ENCODE data around the gene CEP63. TPM values are rescaled to one million over a fixed set of nuclear protein-coding genes. Genes with fewer than 3 reads are reported as not detected.

Gene CEP63
- total RNA-seq, 2 donors from 2014 or later: 19.2 to 30.0 TPM

DNA sequence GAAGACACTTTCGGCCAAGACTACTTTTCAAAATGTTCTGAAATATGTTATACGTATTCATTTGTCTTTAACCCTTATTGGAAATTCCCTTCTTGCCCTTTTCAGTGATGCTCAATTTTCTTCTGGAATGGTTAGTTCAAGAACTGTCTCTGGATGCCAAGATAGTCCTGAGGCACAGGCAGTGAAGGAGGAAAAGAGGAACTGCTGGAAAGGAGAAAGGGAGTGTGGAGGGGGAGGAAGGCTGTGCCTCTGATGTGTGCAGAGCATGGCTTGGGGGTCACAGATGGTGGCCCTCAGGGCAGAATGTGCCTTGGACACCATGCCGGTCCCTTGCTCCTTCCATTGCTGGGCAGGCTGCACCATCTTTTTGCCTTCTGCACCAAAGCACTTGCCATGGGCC is 73.7 kb downstream of the CEP63 start:
- no peaks in the 10 kb centered on the region for H3K27me3 ChIP-seq
- H3K36me3 ChIP-seq (replicated peaks in 1 of 2; ENCODE audit: insufficient read depth in 1 of 2, low read depth in 2 of 2): no peaks in the 10 kb centered on the region
- TF ChIP-seq, protein P1, sequence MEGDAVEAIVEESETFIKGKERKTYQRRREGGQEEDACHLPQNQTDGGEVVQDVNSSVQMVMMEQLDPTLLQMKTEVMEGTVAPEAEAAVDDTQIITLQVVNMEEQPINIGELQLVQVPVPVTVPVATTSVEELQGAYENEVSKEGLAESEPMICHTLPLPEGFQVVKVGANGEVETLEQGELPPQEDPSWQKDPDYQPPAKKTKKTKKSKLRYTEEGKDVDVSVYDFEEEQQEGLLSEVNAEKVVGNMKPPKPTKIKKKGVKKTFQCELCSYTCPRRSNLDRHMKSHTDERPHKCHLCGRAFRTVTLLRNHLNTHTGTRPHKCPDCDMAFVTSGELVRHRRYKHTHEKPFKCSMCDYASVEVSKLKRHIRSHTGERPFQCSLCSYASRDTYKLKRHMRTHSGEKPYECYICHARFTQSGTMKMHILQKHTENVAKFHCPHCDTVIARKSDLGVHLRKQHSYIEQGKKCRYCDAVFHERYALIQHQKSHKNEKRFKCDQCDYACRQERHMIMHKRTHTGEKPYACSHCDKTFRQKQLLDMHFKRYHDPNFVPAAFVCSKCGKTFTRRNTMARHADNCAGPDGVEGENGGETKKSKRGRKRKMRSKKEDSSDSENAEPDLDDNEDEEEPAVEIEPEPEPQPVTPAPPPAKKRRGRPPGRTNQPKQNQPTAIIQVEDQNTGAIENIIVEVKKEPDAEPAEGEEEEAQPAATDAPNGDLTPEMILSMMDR (IDR thresholded peaks at IDR 0.05): no peak
- no peak for TF ChIP-seq POLR2A (IDR thresholded peaks at IDR 0.05)
- H3K4me3 ChIP-seq: no peak overlapping the region
- ATAC-seq: no peak
- no peaks in the 10 kb centered on the region for H3K9me3 ChIP-seq
- DNase-seq: no peak
- no peak overlapping the region for H3K27ac ChIP-seq
- WGBS, 2 donors: 91 to 96% methylated on average over 3 of the region's 3 CpGs
- intact Hi-C loops (cut with DNase I): no loop called here
- no peaks in the 10 kb centered on the region for H3K4me1 ChIP-seq

DNA sequence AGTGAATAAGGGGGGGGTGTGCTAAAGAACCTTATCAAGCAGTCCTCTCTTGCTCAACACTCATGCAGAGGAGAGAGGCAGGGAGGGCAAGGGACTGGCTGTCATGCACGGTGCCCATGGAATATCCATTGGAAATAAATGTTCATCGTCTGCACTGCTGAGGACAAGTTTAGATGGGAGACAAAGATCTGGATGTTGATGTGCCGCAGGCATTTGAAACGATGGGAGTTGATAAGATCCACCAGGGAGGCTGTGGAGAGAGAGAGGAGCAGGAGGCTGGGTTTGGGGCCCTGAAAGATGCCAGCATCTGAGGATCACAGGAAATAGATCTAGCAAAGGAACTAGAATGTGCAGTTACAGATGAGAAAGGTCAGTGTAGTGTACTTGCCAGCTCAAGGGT is 76.2 kb downstream of the CEP63 start:
- WGBS, 2 donors: 94% methylated on average over 4 of the region's 4 CpGs
- TF ChIP-seq, protein P1 (IDR thresholded peaks at IDR 0.05): no peak
- no peak for TF ChIP-seq POLR2A (IDR thresholded peaks at IDR 0.05)
- no peak for DNase-seq
- no peak for ATAC-seq
- intact Hi-C loops (cut with DNase I): no loop called here
- Histone ChIP-seq H3K27ac (no peak overlapping the region), H3K27me3 (no peaks in the 10 kb centered on the region), H3K36me3 (replicated peaks in 1 of 2; ENCODE audit: insufficient read depth in 1 of 2, low read depth in 2 of 2) (no peaks in the 10 kb centered on the region), H3K4me1 (no peaks in the 10 kb centered on the region), H3K4me3 (no peak overlapping the region), H3K9me3 (no peaks in the 10 kb centered on the region)

DNA sequence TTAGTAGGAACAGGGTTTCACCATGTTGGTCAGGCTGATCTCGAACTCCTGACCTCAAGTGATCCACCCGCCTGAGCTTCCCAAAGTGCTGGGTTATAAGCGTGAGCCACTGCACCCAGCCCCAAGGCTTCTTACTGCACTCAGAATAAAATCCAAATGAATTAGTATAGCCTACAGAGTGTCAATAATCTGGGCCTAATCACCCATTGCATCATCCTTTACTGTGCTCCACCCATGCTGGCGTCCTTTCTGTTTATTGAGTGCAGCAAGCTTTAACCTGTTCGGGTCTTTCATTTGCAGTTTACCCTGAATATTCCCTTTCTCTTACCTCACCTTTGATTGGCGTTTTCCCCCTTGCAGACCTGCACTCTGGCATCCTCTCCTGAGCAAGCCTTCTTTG is 77.7 kb downstream of the CEP63 start:
- no peak for TF ChIP-seq POLR2A (IDR thresholded peaks at IDR 0.05)
- TF ChIP-seq, protein P1 (IDR thresholded peaks at IDR 0.05): no peak
- H3K27me3 ChIP-seq: no peaks in the 10 kb centered on the region
- intact Hi-C loops (cut with DNase I): no loop called here
- H3K4me3 ChIP-seq: no peak overlapping the region
- DNase-seq: no peak
- no peaks in the 10 kb centered on the region for H3K36me3 ChIP-seq (replicated peaks in 1 of 2; ENCODE audit: insufficient read depth in 1 of 2, low read depth in 2 of 2)
- H3K4me1 ChIP-seq: no peaks in the 10 kb centered on the region
- no peaks in the 10 kb centered on the region for H3K9me3 ChIP-seq
- whole genome bisulfite sequencing, 2 donors: 93 to 95% methylated on average over 6 of the region's 6 CpGs
- H3K27ac ChIP-seq: no peak overlapping the region
- ATAC-seq: no peak

DNA sequence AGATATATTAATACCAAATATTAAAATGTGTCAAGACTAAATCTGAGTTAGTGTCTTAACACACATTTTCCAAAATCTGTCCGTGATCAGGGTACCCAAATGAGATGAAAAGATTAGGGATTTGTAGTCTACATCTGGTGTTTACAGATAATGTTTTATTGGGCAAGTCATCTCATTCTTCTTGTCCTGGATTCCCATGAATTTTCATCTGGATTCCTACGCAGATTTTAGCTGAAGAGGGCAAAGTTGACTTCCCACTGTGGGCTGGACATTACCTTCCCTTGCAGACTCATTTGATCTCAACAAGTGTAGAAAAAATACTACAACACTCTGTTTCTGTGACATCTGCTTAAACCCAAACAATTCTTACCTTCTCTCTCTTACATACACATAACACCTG is 79.1 kb downstream of the CEP63 start:
- DNase-seq: no peak

DNA sequence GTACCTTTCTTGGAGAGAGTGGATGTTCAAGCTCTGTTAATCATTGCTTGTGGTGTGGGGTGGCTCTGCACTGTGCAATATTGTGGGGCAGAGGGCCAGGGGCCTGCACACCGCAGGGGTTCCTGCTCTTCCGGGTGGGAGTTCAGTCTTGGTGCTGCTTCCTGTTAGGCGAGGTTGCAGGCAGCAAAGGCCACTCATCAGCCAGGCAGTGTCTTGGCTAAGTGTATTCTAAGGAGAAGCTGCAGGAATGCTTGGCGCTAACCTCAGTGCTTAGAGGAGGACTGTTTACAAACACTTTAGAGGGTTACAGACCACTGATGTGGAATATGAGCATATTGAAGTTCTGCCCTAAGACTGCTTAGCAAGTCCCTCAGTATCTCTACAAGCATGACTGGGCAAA is 81.7 kb downstream of the CEP63 start:
- intact Hi-C loops (cut with DNase I): no loop called here
- 63 to 76% methylated on average over 4 of the region's 4 CpGs for WGBS, 2 donors
- ATAC-seq: no peak
- H3K27me3 ChIP-seq: no peaks in the 10 kb centered on the region
- no peaks in the 10 kb centered on the region for H3K4me1 ChIP-seq
- no peak overlapping the region for H3K27ac ChIP-seq
- no peak overlapping the region for H3K4me3 ChIP-seq
- H3K9me3 ChIP-seq: peaks cover 0 to 20% (median 0%) of the 10 kb centered on the region in 3 donors
- TF ChIP-seq, protein P1 (IDR thresholded peaks at IDR 0.05): no peak
- no peak for TF ChIP-seq POLR2A (IDR thresholded peaks at IDR 0.05)
- no peak for DNase-seq
- H3K36me3 ChIP-seq (replicated peaks in 1 of 2; ENCODE audit: insufficient read depth in 1 of 2, low read depth in 2 of 2): no peaks in the 10 kb centered on the region

More for the DNA sequence above, 79.1 kb downstream of the CEP63 start:
- Histone ChIP-seq H3K27me3 (no peaks in the 10 kb centered on the region), H3K36me3 (replicated peaks in 1 of 2; ENCODE audit: insufficient read depth in 1 of 2, low read depth in 2 of 2) (no peaks in the 10 kb centered on the region), H3K4me1 (no peaks in the 10 kb centered on the region), H3K9me3 (peaks cover 0 to 7% (median 0%) of the 10 kb centered on the region in 3 donors), H3K27ac (no peak overlapping the region), H3K4me3 (no peak overlapping the region)
- 96 to 97% methylated on average over 2 of the region's 2 CpGs for WGBS, 2 donors
- TF ChIP-seq, protein P1 (IDR thresholded peaks at IDR 0.05): no peak
- no peak for TF ChIP-seq POLR2A (IDR thresholded peaks at IDR 0.05)
- intact Hi-C loops (cut with DNase I): no loop called here
- no peak for ATAC-seq

Data from body of pancreas (tissue), 4 donors.